ENCODE measurements around the gene OCSTAMP. TPM values are rescaled to one million over a fixed set of nuclear protein-coding genes. Genes with fewer than 3 reads are reported as not detected.

The OCSTAMP gene
- total RNA-seq, 1 donor from 2014 or later, result not detected

DNA sequence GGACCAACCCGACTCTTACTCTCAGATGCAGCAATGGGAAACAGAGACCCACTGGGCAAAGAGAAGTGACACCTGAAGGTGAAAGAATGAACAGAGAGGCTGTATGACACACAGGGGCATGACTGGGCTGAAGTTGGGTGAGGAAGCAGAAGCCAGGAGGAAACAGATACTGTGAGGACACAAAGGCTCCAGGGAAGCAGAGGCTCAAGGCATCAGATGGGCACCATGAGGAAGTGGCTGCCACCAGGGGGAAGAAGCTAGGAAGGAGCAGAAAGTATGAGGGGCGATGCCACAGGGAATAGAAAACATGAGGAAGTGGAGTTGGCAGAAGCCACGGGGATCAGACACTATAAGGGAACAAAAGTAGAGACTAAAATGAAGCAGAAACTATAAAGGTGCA is 30.9 kb upstream of the OCSTAMP start:
- H3K4me1 Mint-ChIP-seq, result peaks cover 18% of the 10 kb centered on the region
- DNase-seq (ENCODE audit: low spot score), result no peak
- Histone ChIP-seq H3K27ac (no peak overlapping the region), H3K27me3 (no peaks in the 10 kb centered on the region), H3K4me1 (peaks cover 27% of the 10 kb centered on the region), H3K9ac (no peak overlapping the region), H3K79me2 (ENCODE audit: low read depth) (no peaks in the 10 kb centered on the region), H3K4me2 (no peak overlapping the region), H3K36me3 (no peaks in the 10 kb centered on the region), H3K4me3 (no peak overlapping the region), H3F3A (ENCODE audit: low read depth) (peaks cover 31% of the 10 kb centered on the region), H4K20me1 (ENCODE audit: low read depth) (no peaks in the 10 kb centered on the region), H2AFZ (replicated peaks) (no peak overlapping the region), H3K9me3 (ENCODE audit: low read depth) (no peaks in the 10 kb centered on the region)
- TF ChIP-seq EZH2 (IDR thresholded peaks at IDR 0.05), result no peak
- no peak for TF ChIP-seq EZH2phosphoT487 (IDR thresholded peaks at IDR 0.05)
- TF ChIP-seq, protein P1, sequence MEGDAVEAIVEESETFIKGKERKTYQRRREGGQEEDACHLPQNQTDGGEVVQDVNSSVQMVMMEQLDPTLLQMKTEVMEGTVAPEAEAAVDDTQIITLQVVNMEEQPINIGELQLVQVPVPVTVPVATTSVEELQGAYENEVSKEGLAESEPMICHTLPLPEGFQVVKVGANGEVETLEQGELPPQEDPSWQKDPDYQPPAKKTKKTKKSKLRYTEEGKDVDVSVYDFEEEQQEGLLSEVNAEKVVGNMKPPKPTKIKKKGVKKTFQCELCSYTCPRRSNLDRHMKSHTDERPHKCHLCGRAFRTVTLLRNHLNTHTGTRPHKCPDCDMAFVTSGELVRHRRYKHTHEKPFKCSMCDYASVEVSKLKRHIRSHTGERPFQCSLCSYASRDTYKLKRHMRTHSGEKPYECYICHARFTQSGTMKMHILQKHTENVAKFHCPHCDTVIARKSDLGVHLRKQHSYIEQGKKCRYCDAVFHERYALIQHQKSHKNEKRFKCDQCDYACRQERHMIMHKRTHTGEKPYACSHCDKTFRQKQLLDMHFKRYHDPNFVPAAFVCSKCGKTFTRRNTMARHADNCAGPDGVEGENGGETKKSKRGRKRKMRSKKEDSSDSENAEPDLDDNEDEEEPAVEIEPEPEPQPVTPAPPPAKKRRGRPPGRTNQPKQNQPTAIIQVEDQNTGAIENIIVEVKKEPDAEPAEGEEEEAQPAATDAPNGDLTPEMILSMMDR (IDR thresholded peaks at IDR 0.05), result no peak
- H3K36me3 Mint-ChIP-seq, result peaks cover 7% of the 10 kb centered on the region
- H3K27me3 Mint-ChIP-seq (ENCODE audit: insufficient read depth, low read depth), result peaks cover 5% of the 10 kb centered on the region
- H3K4me3 Mint-ChIP-seq, result no peak overlapping the region
- H3K27ac Mint-ChIP-seq, result no peak overlapping the region
- H3K9me3 Mint-ChIP-seq, result peaks cover 12% of the 10 kb centered on the region

DNA sequence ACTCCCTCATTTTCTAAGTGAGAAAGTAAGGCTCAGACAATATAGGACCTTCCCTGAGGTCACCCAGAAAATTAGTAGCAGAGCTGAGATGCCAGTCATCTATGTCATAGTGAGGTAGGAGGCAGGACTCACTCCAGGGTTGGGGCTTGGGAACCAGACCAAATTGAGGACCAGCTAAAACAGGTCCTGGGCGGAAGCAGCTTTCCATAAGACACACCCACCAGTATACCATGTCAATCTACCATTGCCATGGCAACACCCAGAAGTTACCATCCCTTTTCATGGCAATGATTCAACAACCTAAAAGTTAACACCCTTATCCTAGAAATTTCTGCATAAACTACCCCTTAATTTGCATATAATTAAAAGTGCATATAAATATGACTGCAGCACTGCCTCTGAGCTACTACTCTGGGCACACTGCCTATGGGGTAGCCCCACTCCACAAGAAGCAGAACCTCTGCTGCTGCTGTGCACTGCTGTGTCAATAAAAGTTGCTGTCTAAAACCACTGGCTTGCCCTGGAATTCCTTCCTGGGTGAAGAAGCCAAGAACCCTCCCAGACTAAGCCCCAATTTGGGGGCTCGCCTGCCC is 30.3 kb upstream of the OCSTAMP start:
- TF ChIP-seq EZH2phosphoT487 (IDR thresholded peaks at IDR 0.05) (no peak), EZH2 (IDR thresholded peaks at IDR 0.05) (no peak)
- TF ChIP-seq, protein P1 (IDR thresholded peaks at IDR 0.05), result no peak
- Mint-ChIP-seq H3K27me3 (ENCODE audit: insufficient read depth, low read depth) (peaks cover 6% of the 10 kb centered on the region), H3K4me1 (peaks cover 24% of the 10 kb centered on the region), H3K27ac (no peak overlapping the region), H3K9me3 (peaks cover 12% of the 10 kb centered on the region), H3K36me3 (peaks cover 7% of the 10 kb centered on the region), H3K4me3 (no peak overlapping the region)
- Histone ChIP-seq H3K9ac (no peak overlapping the region), H3K27ac (no peak overlapping the region), H3F3A (ENCODE audit: low read depth) (peaks cover 31% of the 10 kb centered on the region), H2AFZ (replicated peaks) (no peak overlapping the region), H3K27me3 (no peaks in the 10 kb centered on the region), H3K4me1 (peaks cover 27% of the 10 kb centered on the region), H3K4me2 (no peak overlapping the region), H3K9me3 (ENCODE audit: low read depth) (no peaks in the 10 kb centered on the region), H3K4me3 (no peak overlapping the region), H4K20me1 (ENCODE audit: low read depth) (no peaks in the 10 kb centered on the region), H3K79me2 (ENCODE audit: low read depth) (no peaks in the 10 kb centered on the region), H3K36me3 (no peaks in the 10 kb centered on the region)
- no peak for DNase-seq (ENCODE audit: low spot score)

DNA sequence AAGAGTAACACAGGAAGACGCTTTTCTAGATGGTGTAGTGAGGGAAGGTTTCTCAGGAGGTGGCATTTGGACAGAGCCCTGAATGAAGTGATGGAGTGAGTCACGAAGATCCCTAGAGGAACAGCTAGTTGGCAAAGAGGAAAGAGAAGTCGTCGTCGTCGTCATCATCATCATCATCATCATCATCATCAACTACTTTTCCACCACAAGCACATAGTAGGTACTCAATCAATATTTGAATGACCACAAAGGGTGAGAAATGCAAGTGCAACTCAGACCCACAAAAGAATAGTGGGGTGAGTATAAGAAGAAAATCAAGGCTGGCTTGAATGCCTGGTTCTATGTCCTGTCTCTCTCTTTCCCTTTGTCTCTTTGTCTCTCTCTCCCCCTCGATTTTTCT is 28.3 kb upstream of the OCSTAMP start:
- peaks cover 11% of the 10 kb centered on the region for H3K4me1 ChIP-seq
- no peaks in the 10 kb centered on the region for H4K20me1 ChIP-seq (ENCODE audit: low read depth)
- no peak overlapping the region for H2AFZ ChIP-seq (replicated peaks)
- no peaks in the 10 kb centered on the region for H3K27me3 ChIP-seq
- H3K4me3 Mint-ChIP-seq, result no peak overlapping the region
- H3K27me3 Mint-ChIP-seq (ENCODE audit: insufficient read depth, low read depth), result peaks cover 7% of the 10 kb centered on the region
- no peak overlapping the region for H3K4me2 ChIP-seq
- no peaks in the 10 kb centered on the region for H3K79me2 ChIP-seq (ENCODE audit: low read depth)
- H3K9me3 Mint-ChIP-seq, result peaks cover 12% of the 10 kb centered on the region
- H3K27ac ChIP-seq, result no peak overlapping the region
- H3K27ac Mint-ChIP-seq, result no peak overlapping the region
- peaks cover 15% of the 10 kb centered on the region for H3F3A ChIP-seq (ENCODE audit: low read depth)
- H3K4me1 Mint-ChIP-seq, result peaks cover 17% of the 10 kb centered on the region
- no peaks in the 10 kb centered on the region for H3K36me3 ChIP-seq
- H3K9ac ChIP-seq, result no peak overlapping the region
- peaks cover 7% of the 10 kb centered on the region for H3K36me3 Mint-ChIP-seq
- no peaks in the 10 kb centered on the region for H3K9me3 ChIP-seq (ENCODE audit: low read depth)
- H3K4me3 ChIP-seq, result no peak overlapping the region
- no peak for DNase-seq (ENCODE audit: low spot score)
- no peak for TF ChIP-seq EZH2phosphoT487 (IDR thresholded peaks at IDR 0.05)
- TF ChIP-seq EZH2 (IDR thresholded peaks at IDR 0.05), result no peak

DNA sequence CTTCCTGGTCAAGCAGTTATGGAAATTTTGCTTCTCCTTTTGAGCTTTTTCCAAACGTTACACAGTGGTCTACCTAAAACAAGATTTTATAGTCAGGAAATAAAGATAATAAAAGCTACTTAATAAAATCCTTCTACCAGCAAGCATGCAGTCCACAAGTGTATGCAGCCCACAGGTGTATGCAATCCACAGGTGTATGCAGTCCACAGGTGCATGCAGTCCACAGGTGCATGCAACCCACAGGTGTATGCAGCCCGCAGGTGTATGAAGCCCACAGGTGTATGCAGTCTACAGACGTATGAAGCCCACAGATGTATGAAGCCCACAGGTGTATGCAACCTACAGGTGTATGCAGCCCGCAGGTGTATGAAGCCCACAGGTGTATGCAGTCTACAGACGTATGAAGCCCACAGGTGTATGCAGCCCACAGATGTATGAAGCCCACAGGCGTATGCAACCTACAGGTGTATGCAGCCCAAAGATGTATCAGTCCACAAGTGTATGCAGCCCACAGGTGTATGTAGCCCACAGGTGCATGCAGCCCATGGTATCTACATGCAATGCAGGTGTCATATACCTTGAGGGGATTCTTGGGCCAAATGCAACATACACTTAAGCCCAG is 26.4 kb upstream of the OCSTAMP start:
- Histone ChIP-seq H3K4me1 (no peaks in the 10 kb centered on the region), H2AFZ (replicated peaks) (no peak overlapping the region), H3K27ac (no peak overlapping the region), H3K9ac (no peak overlapping the region), H3K4me2 (no peak overlapping the region), H3K4me3 (no peak overlapping the region), H3K27me3 (no peaks in the 10 kb centered on the region), H3F3A (ENCODE audit: low read depth) (no peaks in the 10 kb centered on the region), H3K36me3 (no peaks in the 10 kb centered on the region), H4K20me1 (ENCODE audit: low read depth) (no peaks in the 10 kb centered on the region), H3K79me2 (ENCODE audit: low read depth) (no peaks in the 10 kb centered on the region), H3K9me3 (ENCODE audit: low read depth) (no peaks in the 10 kb centered on the region)
- no peak overlapping the region for H3K27ac Mint-ChIP-seq
- H3K4me3 Mint-ChIP-seq, result no peak overlapping the region
- peaks cover 7% of the 10 kb centered on the region for H3K36me3 Mint-ChIP-seq
- no peak for DNase-seq (ENCODE audit: low spot score)
- TF ChIP-seq EZH2 (IDR thresholded peaks at IDR 0.05) (no peak), EZH2phosphoT487 (IDR thresholded peaks at IDR 0.05) (no peak)
- TF ChIP-seq, protein P1 (IDR thresholded peaks at IDR 0.05), result no peak
- peaks cover 2% of the 10 kb centered on the region for H3K27me3 Mint-ChIP-seq (ENCODE audit: insufficient read depth, low read depth)
- peaks cover 9% of the 10 kb centered on the region for H3K4me1 Mint-ChIP-seq
- peaks cover 12% of the 10 kb centered on the region for H3K9me3 Mint-ChIP-seq
